ENCODE data around the gene PLCB4. TPM values are rescaled to one million over a fixed set of nuclear protein-coding genes. Genes with fewer than 3 reads are reported as not detected.

Gene PLCB4
- total RNA-seq, 1 donor from 2014 or later = 20.6 TPM

GRCh38 chr20:9028419-9028818 is 40.5 kb upstream of the PLCB4 start:
- H3F3A ChIP-seq (ENCODE audit: low read depth) = no peaks in the 10 kb centered on the region
- H3K4me3 ChIP-seq = no peak overlapping the region
- TF ChIP-seq EZH2phosphoT487 (IDR thresholded peaks at IDR 0.05) = no peak
- no peak for TF ChIP-seq EZH2 (IDR thresholded peaks at IDR 0.05)
- no peak for TF ChIP-seq CTCF (IDR thresholded peaks at IDR 0.05)
- Mint-ChIP-seq H3K27ac (no peak overlapping the region), H3K9me3 (peaks cover 4% of the 10 kb centered on the region), H3K4me1 (peaks cover 2% of the 10 kb centered on the region), H3K27me3 (ENCODE audit: insufficient read depth, low read depth) (peaks cover 2% of the 10 kb centered on the region), H3K36me3 (no peaks in the 10 kb centered on the region), H3K4me3 (no peak overlapping the region)
- H2AFZ ChIP-seq (replicated peaks) = no peak overlapping the region
- no peak for DNase-seq (ENCODE audit: low spot score)
- no peaks in the 10 kb centered on the region for H3K9me3 ChIP-seq (ENCODE audit: low read depth)
- no peaks in the 10 kb centered on the region for H3K79me2 ChIP-seq (ENCODE audit: low read depth)
- no peak overlapping the region for H3K4me2 ChIP-seq
- H3K27ac ChIP-seq = no peak overlapping the region
- no peaks in the 10 kb centered on the region for H3K27me3 ChIP-seq
- no peaks in the 10 kb centered on the region for H4K20me1 ChIP-seq (ENCODE audit: low read depth)
- no peaks in the 10 kb centered on the region for H3K4me1 ChIP-seq
- H3K9ac ChIP-seq = no peak overlapping the region
- H3K36me3 ChIP-seq = no peaks in the 10 kb centered on the region

GRCh38 chr20:9031991-9032390 is 36.9 kb upstream of the PLCB4 start:
- peaks cover 3% of the 10 kb centered on the region for H3K4me1 Mint-ChIP-seq
- H2AFZ ChIP-seq (replicated peaks) = no peak overlapping the region
- H3K4me3 ChIP-seq = no peak overlapping the region
- no peak overlapping the region for H3K27ac Mint-ChIP-seq
- H3F3A ChIP-seq (ENCODE audit: low read depth) = no peaks in the 10 kb centered on the region
- peaks cover 2% of the 10 kb centered on the region for H3K27me3 Mint-ChIP-seq (ENCODE audit: insufficient read depth, low read depth)
- H3K4me1 ChIP-seq = no peaks in the 10 kb centered on the region
- no peaks in the 10 kb centered on the region for H3K36me3 ChIP-seq
- no peaks in the 10 kb centered on the region for H3K9me3 ChIP-seq (ENCODE audit: low read depth)
- H3K4me2 ChIP-seq = no peak overlapping the region
- no peak for TF ChIP-seq CTCF (IDR thresholded peaks at IDR 0.05)
- TF ChIP-seq EZH2 (IDR thresholded peaks at IDR 0.05) = no peak
- no peak for TF ChIP-seq EZH2phosphoT487 (IDR thresholded peaks at IDR 0.05)
- no peaks in the 10 kb centered on the region for H3K36me3 Mint-ChIP-seq
- no peak overlapping the region for H3K27ac ChIP-seq
- DNase-seq (ENCODE audit: low spot score) = no peak
- H4K20me1 ChIP-seq (ENCODE audit: low read depth) = no peaks in the 10 kb centered on the region
- no peak overlapping the region for H3K4me3 Mint-ChIP-seq
- H3K9me3 Mint-ChIP-seq = peaks cover 4% of the 10 kb centered on the region
- no peaks in the 10 kb centered on the region for H3K79me2 ChIP-seq (ENCODE audit: low read depth)
- H3K9ac ChIP-seq = no peak overlapping the region
- no peaks in the 10 kb centered on the region for H3K27me3 ChIP-seq

- Mint-ChIP-seq H3K36me3 (no peaks in the 10 kb centered on the region), H3K4me3 (no peak overlapping the region), H3K9me3 (peaks cover 4% of the 10 kb centered on the region), H3K27me3 (ENCODE audit: insufficient read depth, low read depth) (peaks cover 2% of the 10 kb centered on the region), H3K4me1 (peaks cover 3% of the 10 kb centered on the region), H3K27ac (no peak overlapping the region)
- H3K79me2 ChIP-seq (ENCODE audit: low read depth) = no peaks in the 10 kb centered on the region
- H3F3A ChIP-seq (ENCODE audit: low read depth) = no peaks in the 10 kb centered on the region
- H3K27ac ChIP-seq = no peak overlapping the region
- no peak overlapping the region for H3K4me3 ChIP-seq
- no peaks in the 10 kb centered on the region for H3K9me3 ChIP-seq (ENCODE audit: low read depth)
- H2AFZ ChIP-seq (replicated peaks) = no peak overlapping the region
- H3K4me1 ChIP-seq = no peaks in the 10 kb centered on the region
- TF ChIP-seq CTCF (IDR thresholded peaks at IDR 0.05) (no peak), EZH2 (IDR thresholded peaks at IDR 0.05) (no peak), EZH2phosphoT487 (IDR thresholded peaks at IDR 0.05) (no peak)
- no peak for DNase-seq (ENCODE audit: low spot score)
- no peaks in the 10 kb centered on the region for H3K27me3 ChIP-seq
- no peaks in the 10 kb centered on the region for H3K36me3 ChIP-seq
- H4K20me1 ChIP-seq (ENCODE audit: low read depth) = no peaks in the 10 kb centered on the region
- H3K9ac ChIP-seq = no peak overlapping the region
- H3K4me2 ChIP-seq = no peak overlapping the region
Observed at GRCh38 chr20:9032758-9033157, 36.1 kb upstream of the PLCB4 start.
